ENCODE measurements around the gene STC2.
"Not testable (repeated sequence)": the region's sequence is repeated elsewhere in the genome, so short reads cannot be mapped to it uniquely, and the experiment has no call there.

Gene STC2

DNA sequence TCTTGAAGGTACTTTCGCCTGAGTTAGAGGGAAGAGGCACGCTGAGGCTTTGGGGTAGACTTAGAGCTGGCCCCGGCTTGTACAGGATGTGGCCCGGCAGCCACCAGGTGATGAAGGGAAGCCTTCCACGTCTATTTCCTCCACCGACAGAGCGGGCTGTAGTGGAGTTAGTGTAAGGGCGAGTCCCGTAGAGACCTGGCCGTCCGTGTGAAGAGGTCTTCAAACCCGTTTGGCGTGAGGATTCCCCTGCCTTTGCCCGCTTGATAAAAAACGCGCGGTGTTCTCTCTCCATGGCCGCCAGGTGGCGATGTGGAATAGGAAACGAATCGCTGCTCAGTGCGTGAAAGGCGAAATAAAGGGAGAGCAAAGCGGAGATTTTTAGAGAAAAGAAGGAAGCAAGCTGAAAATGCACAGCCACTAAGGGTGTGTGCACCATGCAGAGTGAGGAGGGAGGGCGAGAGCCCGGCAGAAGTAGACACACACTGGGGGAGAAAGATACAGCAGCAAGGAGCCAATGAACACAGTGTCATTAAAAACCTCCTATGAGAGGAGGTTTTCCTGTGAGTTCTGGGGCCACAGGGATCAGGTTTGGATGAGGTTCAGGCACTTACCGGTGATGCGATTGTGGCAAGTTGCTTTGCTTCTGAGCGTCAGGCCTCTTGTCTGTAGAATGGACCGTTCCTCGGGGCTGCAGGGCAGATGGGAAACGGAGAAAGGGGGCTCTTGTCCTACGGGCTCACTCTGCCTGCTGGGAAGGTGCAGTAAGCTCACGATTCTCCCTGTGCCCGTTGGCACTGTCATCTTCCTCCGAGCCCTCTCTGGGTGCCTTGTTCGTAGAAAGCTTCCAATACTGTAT is 34.2 kb downstream of the STC2 start:
- peak; percentile 68 for DNase-seq

- DNase-seq = no peak
These were observed 36.2 kb downstream of the STC2 start for GRCh38 chr5:173291722-173292658.

DNA sequence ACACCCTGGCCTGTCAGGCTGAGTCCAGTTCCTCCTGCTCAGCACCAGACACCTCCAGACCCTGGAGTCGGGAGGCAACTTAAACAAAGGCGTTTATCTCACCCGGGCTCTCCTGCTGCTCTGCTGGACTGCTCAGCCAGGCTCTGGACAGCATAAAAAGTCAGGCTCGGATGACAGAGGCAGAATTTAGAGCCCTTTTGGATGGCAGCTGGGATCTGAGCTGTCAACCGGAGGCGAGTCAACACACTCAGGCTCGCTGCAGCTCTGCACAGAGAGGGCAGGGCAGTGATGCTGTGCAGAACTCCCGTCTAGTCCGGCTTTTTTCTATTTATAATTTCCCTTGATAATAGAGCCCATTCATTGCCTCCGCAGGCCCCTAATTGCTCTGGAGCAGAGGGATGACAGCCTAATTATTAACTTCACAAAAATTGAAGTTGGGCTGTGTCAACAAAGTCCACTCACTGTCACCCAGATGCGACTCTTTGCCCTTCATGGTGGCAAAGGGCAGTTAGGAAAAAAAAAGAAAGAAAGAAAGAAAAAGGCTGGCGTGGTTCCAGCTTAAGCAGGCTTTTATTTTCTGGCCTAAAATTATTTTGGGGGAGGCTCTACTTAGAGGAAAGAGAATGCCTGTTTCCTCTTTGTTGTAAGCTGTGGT is 37.6 kb downstream of the STC2 start:
- no peak for DNase-seq

DNA sequence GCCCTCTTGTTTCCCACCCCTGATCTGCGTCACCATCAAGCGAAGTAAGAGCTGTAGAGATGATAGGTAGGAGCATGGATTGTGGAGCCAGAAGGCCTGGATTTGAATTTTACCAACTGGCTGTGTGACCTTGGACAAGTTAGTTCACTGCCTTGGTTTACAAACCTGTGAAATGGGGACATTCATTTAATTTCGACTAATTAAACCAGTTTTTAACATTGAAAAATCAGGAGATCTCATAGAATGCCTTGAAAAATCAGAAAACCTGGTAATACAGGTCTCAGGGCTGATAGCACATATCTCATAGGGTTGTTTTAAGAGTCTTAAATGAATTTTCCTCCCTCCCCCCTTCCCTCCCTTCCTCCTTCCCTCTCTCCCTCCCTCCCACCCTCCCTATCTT is 38.8 kb downstream of the STC2 start:
- no peak for DNase-seq

- no peak for DNase-seq
These were observed 39.6 kb downstream of the STC2 start for GRCh38 chr5:173288632-173289031.

DNA sequence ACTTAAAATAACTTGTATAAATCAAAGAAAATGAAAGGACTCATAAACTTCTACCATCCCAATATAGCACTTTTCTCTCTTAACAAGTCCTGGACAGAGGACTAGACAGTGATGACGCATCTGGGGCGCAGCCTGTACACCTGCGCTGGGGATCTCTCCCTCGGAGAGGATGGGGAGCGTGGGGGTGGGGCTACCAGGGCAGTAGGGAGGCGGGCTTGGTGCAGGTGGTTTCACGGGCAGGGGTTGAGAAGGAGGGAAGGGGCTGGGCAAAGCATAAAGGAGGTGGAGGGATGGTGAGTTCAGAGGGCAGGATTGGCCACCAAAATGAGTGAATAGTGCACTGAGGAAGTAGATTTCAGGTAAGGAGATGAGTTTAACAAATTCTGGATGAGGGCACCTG is 41.1 kb downstream of the STC2 start:
- DNase-seq = no peak

DNA sequence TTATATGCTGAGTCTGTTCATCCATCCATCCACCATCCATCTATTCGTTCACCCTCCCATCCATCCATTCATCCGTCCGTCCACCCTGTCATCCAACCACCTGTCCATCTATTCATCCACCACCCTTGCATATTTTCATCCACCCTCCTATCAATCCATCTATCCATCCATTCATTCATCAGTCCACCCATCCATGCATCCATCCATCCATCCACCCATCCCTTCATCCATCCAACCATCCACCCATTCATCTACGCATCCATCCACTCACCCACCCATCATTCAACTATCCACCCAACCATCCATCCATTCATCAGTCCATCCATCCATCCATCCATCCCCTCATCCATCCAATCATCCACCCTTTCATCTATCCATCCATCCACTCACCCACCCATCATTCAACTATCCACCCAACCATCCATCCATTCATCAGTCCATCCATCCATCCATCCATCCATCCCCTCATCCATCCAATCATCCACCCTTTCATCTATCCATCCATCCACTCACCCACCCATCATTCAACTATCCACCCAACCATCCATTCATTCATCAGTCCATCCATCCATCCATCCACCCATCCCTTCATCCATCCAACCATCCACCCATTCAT is 43.8 kb downstream of the STC2 start:
- not testable (repeated sequence) for DNase-seq

- peak; percentile 75 for DNase-seq
These were observed 44.6 kb downstream of the STC2 start for GRCh38 chr5:173283318-173284288.

DNA sequence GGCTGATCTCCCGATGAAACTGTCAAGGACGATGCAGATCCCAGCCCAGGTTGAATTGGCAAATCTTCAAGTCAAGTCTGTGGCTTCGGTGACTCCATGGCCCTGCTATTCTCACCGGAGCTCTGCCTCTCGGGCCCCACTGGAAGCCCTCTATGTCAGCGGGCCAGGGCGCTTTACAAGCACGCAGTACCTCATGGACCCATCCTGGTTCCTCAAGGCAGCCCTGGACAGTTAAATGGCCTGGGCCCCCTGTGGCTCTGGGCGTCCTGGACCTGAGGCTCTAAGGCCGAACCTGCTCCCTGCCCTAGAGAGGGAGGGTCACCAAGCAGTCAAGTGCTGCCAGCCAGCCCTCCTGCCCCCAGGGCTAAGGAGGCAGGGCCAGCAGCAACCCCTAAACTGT is 45.3 kb downstream of the STC2 start:
- DNase-seq = no peak

DNA sequence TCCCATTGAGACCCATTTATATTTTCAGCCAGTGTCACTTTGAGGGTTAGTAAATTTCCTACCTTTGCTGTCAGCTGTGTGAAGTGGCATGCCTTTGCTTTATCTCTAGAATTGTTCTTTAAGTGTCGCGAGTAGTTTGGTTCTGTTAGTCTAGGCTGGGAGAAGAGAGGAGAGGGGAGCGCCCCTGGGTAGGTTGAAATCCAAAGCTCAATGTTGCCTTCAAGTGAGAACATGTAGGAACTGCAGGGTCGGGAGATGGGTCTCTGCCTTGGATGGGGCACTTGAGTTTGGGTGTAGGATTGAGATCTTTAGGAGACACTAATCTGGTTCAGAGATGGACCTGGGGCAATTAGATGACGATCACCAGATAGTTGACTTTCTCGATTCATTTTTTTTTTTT is 46.3 kb downstream of the STC2 start:
- DNase-seq = no peak

- DNase-seq = no peak
These were observed 49.0 kb downstream of the STC2 start for GRCh38 chr5:173279166-173279565.

DNA sequence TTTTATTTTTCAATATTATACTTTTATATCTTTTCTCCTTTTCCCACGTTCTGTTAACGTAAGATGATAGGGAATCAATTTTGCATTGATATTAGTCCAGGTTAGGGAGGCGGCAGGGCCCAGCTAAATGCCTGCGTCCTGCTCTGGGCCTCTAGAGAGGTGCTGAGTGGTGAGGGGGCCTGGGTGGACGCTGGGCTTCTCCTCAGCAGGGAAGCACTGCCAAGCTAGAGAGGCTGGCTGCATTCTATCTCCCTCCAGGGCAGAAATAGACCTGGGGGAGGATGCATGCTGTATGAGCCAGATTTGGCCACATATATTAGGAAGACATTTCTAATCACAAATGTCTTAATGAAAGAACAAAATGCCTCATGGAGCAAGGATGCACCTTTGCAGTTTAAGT is 49.6 kb downstream of the STC2 start:
- DNase-seq = no peak

GRCh38 chr5:173278172-173278571 is 50.0 kb downstream of the STC2 start:
- DNase-seq = no peak

GRCh38 chr5:173274771-173275170 is 53.4 kb downstream of the STC2 start:
- DNase-seq = no peak

GRCh38 chr5:173271419-173271818 is 56.8 kb downstream of the STC2 start:
- DNase-seq = no peak

DNA sequence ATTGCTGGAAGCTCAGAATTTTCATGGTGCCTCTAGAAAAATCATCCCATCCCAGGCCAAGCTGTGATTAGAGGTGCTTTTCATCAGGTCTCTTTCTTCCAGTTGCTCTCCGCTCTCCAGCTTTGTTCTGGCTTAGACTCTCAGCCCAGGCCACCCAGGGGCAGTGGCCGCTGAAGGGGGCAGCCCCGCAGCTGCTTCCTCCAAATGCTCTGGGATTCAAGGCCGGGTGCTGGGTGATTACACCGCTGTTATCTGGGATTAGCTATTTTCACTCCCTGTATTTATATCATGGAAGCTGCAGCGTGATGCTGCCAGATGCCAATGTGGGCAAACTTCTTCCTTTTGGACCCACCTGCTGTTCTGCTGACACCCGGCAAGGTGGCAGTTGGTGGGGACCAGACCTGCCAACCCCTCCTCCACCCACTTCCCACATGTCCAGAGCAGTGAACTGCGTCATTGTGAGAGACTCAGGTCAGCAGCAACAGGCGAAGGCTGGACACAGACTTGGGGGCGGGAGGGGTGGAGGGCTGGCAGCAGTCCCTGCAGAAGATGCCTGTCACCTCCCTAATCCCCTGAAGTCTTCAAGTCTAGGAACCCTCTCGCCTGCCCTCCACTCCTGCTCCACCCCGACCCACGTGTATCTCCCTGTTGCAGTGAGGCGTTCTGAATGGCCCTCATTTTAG is 59.3 kb downstream of the STC2 start:
- no peak for DNase-seq

DNA sequence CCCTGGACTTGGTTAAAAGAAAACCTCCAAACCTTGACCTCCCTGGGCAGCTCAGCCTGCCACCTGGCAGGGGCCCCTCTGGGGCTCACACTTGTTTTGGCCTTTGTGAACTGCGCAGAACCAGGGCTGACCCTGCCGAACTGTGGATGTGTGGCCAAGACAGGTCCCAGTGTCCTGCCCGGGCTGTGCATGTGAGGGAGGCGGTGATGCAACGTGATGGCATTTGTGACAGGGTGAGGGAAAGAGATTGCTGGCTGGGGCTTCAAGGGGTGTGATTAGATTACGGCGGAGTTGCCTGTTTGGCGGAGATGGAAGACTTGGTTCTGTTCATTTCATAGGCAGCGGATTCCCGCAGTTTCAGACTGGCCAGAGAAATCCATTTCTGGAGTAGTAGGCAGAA is 62.8 kb downstream of the STC2 start:
- no peak for DNase-seq

Data from stimulated activated CD4-positive, alpha-beta T cell treated with anti-CD3 and anti-CD28 coated beads, Interleukin-12 subunit alpha, Interleukin-12 subunit beta, amount 100 ng/mL, for 4 hours (primary cell).